Caco-2 (cell line): Measurements from ENCODE around the gene XPO1. TPM values are rescaled to one million over a fixed set of nuclear protein-coding genes. Genes with fewer than 3 reads are reported as not detected.

Experiments used
- BruUV-seq: library from RNA; stranded (reverse); fragments of 400-500 nt; replicated peaks from 2 replicates; lab custom pipeline; 2021; lab: Mats Ljungman, UMichigan
- CTCF ChIA-PET: fragments of 300-600 bp; sonication (Branson Sonifier 250); formaldehyde crosslinking; loops from one replicate; lab custom pipeline; 2022; ENCODE audit warnings: antibody characterized with exemption; lab: Charles Lee
- POLR2A ChIA-PET: fragments of 300-600 bp; sonication (Branson Sonifier 250); formaldehyde crosslinking; loops from one replicate; lab custom pipeline; 2022; ENCODE audit warnings: antibody characterized with exemption; lab: Charles Lee
- DNase-seq, 2 experiments: peaks; one replicate each; pipeline versions ENCODE4 v3.0.0 to v3.0.0-alpha.2; 2020 to 2022
- H3K27me3 ChIP-seq: replicated peaks from 2 replicates; pipeline ENCODE4 v1.6.0; 2011; ENCODE audit warnings: low read length; ENCODE audit not compliant: control insufficient read depth, insufficient read depth
- H3K36me3 ChIP-seq: 2 replicates; pipeline ENCODE4 v1.5.1; 2011; ENCODE audit warnings: low read length; ENCODE audit not compliant: control insufficient read depth, insufficient read depth
- H3K4me1 ChIP-seq: fragments of 250-450 bp; sonication (Bioruptor Pico); 2 replicates; pipeline ENCODE4 v1.5.1; 2020; ENCODE audit warnings: mild to moderate bottlenecking
- H3K4me3 ChIP-seq: 2 replicates; pipeline ENCODE4 v1.5.1; 2011; ENCODE audit warnings: low read depth, mild to moderate bottlenecking, control low read depth, low read length
- H3K9me3 ChIP-seq: fragments of 250-450 bp; sonication (Bioruptor Pico); 2 replicates; pipeline ENCODE4 v1.5.1; 2020; ENCODE audit warnings: mild to moderate bottlenecking, moderate library complexity
- H3K27ac Mint-ChIP-seq: one replicate; pipeline ENCODE4 v1.8.0; 2022; ENCODE audit warnings: mixed read lengths; ENCODE audit not compliant: unreplicated experiment
- H3K27me3 Mint-ChIP-seq: one replicate; pipeline ENCODE4 v1.8.0; 2022; ENCODE audit warnings: mixed read lengths; ENCODE audit not compliant: insufficient read depth, unreplicated experiment
- H3K36me3 Mint-ChIP-seq: one replicate; pipeline ENCODE4 v1.8.0; 2022; ENCODE audit warnings: mild to moderate bottlenecking, mixed read lengths; ENCODE audit not compliant: insufficient read depth, unreplicated experiment
- H3K4me1 Mint-ChIP-seq: one replicate; pipeline ENCODE4 v1.8.0; 2022; ENCODE audit warnings: low read depth, mixed read lengths; ENCODE audit not compliant: unreplicated experiment
- H3K4me3 Mint-ChIP-seq: one replicate; pipeline ENCODE4 v1.8.0; 2022; ENCODE audit warnings: mild to moderate bottlenecking, moderate library complexity, mixed read lengths; ENCODE audit not compliant: unreplicated experiment
- H3K9me3 Mint-ChIP-seq: one replicate; pipeline ENCODE4 v1.8.0; 2022; ENCODE audit warnings: mixed read lengths; ENCODE audit not compliant: unreplicated experiment
- intact Hi-C: fragments of 100-400 bp; cut with micrococcal nuclease; formaldehyde crosslinking; loops from one replicate; pipeline ENCODE4 v1.10.0; 2022; ENCODE audit not compliant: unreplicated experiment
- total RNA-seq: library from RNA; stranded (reverse); gene quantifications from 2 replicates; pipeline ENCODE4 v1.2.3, GENCODE V29; 2022
- TF ChIP-seq, protein P1 (sequence below), 2 experiments: fragments of 200-600 bp in 1 of 2; IDR thresholded peaks; 1 replicate in 1 of 2; 2 replicates in 1 of 2; pipeline versions ENCODE4 v1.5.1 to v1.8.0; 2011 to 2022; ENCODE audit warnings: antibody characterized with exemption in 1 of 2, control low read depth in 1 of 2, inconsistent platforms in 1 of 2, low read depth in 1 of 2, low read length in 1 of 2, mild to moderate bottlenecking in 1 of 2, moderate library complexity in 1 of 2; ENCODE audit not compliant: insufficient read depth in 1 of 2, severe bottlenecking in 1 of 2, unreplicated experiment in 1 of 2

XPO1 gene
- total RNA-seq, 1 experiment from 2014 or later = 218 TPM

DNA sequence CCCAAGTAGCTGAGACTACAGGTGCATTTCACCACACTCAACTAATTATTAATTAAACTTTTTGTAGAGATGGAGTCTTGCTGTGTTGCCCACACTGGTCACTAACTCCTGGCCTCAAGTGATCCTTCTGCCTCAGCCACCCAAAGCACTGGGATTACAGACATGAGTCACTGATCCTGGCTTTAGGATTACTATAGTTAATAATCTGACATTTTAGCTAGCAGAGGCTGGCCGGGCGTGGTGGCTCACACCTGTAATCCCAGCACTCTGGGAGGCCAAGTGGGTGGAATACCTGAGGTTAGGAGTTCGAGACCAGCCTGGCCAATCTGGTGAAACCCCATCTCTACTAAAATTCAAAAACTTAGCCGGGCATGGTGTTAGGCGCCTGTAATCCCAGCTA lies 106.8 kb downstream of the XPO1 start:
- Mint-ChIP-seq H3K4me3 (no peak overlapping the region), H3K4me1 (peaks cover 42% of the 10 kb centered on the region), H3K27me3 (no peaks in the 10 kb centered on the region), H3K27ac (no peak overlapping the region), H3K36me3 (peaks cover 13% of the 10 kb centered on the region), H3K9me3 (no peaks in the 10 kb centered on the region)
- TF ChIP-seq, protein P1, sequence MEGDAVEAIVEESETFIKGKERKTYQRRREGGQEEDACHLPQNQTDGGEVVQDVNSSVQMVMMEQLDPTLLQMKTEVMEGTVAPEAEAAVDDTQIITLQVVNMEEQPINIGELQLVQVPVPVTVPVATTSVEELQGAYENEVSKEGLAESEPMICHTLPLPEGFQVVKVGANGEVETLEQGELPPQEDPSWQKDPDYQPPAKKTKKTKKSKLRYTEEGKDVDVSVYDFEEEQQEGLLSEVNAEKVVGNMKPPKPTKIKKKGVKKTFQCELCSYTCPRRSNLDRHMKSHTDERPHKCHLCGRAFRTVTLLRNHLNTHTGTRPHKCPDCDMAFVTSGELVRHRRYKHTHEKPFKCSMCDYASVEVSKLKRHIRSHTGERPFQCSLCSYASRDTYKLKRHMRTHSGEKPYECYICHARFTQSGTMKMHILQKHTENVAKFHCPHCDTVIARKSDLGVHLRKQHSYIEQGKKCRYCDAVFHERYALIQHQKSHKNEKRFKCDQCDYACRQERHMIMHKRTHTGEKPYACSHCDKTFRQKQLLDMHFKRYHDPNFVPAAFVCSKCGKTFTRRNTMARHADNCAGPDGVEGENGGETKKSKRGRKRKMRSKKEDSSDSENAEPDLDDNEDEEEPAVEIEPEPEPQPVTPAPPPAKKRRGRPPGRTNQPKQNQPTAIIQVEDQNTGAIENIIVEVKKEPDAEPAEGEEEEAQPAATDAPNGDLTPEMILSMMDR (IDR thresholded peaks at IDR 0.05; ENCODE audit: insufficient read depth in 1 of 2, low read depth in 1 of 2, low read length in 1 of 2, severe bottlenecking in 1 of 2, unreplicated experiment in 1 of 2) = no peak
- no peak for DNase-seq
- Histone ChIP-seq H3K9me3 (no peaks in the 10 kb centered on the region), H3K4me1 (peaks cover 32% of the 10 kb centered on the region), H3K36me3 (no peaks in the 10 kb centered on the region; the same call in 1 of the 2 replicates), H3K4me3 (no peak overlapping the region), H3K27me3 (no peaks in the 10 kb centered on the region)
- ChIA-PET POLR2A (no interaction called here), CTCF (interaction anchor here (0.6 kb wide), 1 partner anchor 105 kb away, joined by 7 read pairs; no protein-coding TSS in a partner anchor)
- intact Hi-C loops = no loop called here
- no TSS peak for BruUV-seq

Other genes with a start within 250 kb of the XPO1 start
- gene USP34, start 67.3 kb downstream of the XPO1 start, total RNA-seq = 100 and 101 TPM in 2 replicates